Measurements from ENCODE around the gene R3HDML. TPM values are rescaled to one million over a fixed set of nuclear protein-coding genes. Genes with fewer than 3 reads are reported as not detected.

Gene R3HDML
- polyA plus RNA-seq, 1 donor = not detected

GRCh38 chr20:44364780-44365179 is 27.9 kb downstream of the R3HDML start:
- DNase-seq = no peak

- no peak for DNase-seq
Measured at GRCh38 chr20:44367746-44368145, 30.9 kb downstream of the R3HDML start.

GRCh38 chr20:44370639-44371218 is 33.9 kb downstream of the R3HDML start:
- no peak for DNase-seq

- no peak for DNase-seq
Measured at GRCh38 chr20:44382641-44383040, 45.8 kb downstream of the R3HDML start.

DNA sequence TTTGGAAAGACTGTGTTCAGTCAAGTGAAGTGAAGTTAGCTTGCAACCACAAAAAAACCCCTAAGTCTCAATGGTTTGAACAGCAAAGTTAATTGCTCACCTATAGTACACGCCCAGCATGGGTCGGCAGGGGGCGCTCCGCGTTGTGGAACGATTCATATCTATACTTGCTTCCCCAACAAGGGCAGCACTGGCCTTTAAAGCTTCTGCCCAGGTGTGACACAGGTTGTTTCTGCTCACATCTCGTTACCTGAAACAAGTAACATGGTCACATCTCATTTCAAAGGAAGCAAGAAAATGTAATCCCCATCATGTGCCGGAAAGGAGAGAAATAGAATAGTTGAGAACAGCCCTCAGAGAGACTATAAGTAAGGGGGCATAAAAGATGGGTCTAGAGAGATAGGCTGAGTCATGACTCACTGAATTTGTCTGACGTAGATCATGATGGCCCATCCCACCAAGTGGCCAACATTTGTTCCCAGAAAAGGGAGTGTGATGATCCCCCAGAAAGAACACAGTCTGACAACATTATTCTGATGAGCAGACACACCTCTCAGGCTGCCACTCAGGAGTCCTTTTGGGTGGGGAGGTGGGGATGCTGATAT is 47.7 kb downstream of the R3HDML start:
- DNase-seq = peak; percentile 40

DNA sequence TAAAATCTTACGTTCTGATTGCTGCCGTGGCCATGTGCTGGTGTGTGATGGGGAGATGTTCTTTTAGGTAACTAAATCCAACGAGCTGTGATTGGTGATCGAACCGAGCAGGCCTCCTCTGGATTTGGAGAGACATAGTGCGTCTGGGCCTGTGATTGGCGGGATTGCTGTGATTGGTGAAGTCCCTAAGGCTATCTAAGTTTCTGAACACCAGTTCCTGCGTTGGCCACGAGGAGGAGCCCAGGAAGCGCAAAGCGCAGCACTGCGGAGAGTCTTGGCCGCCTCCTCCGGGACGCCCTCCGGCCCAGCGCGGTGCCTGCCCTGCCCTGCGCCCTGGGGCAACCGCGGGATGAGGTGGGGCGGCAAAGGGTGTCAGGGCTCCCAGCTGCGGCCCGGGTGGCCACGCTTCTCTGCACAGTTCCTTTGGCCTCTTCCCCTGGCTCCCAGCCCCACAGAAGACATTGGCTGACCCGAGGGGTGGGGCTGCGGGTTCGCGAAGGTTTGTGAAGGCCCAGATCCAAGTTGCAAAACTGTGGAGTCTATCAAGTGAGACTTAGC is 51.7 kb downstream of the R3HDML start:
- DNase-seq = peak; percentile 15

DNA sequence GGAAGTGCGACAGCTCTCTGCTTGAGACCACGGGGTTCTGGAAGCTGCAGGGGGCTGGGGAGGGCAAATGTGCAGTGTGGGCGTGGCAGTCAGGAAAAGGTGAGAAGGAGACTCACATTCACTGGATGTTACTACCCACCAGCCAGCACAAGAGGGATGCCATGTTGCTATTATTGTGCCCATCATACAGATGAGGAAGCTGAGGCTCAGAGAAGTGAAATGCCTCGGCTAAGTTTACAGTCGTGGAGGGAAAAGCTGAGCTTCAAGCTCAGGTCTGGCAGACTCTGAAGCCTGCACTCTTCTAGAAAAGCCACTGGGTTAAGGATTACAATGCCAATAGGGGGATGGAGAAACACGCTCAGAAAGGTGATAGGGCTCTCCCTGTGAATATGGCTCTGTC is 53.0 kb downstream of the R3HDML start:
- DNase-seq = no peak

DNA sequence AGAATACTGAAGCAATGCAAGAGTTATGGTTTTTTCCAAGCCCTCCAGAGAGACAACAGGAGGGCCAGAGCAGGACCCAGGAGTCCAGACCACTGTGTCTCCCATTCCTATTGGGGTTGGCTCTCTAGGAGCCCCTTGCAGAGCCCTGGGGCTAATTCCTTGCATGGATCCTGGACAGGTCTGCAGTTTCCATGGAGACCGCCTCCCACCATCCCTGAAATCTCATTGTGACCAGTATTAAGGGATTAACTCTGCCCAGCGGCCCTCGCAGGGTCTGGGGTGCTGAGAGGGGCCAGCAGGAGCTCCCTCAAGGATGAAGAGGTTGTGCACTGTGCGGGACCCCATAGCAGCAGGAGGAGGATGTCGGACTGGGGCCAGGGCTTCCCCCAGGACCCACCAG is 53.4 kb downstream of the R3HDML start:
- no peak for DNase-seq

DNA sequence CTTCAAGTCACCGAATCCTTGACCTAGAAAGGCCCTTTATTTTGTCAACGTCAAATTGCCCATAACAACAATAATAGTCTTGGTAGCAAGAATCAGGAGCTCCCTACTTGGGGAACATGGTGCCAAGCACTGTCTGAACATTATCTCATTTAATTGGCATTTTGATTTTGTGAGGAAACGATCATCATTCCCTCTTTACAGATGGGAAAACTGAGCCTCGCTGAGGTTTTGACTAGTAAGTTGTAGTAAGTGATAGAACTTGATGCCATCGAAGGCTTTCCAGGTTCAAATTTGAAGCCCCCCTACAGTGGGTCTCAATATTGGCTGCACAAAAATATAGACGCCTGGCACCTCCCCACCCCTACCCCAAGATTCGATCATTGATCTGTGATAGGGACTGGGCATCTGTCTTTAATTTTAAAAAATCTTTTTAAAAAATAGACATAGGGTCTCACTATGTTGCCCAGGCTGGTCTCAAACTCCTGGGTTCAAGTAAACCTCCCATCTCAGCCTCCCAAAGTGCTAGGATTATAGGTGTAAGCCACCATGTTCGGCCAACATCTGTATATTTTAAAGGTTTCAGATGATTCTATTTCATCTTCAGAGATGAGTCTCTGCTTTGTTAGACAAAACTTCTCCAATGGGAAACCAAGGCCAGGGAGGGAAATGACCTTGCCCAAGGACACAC is 55.4 kb downstream of the R3HDML start:
- no peak for DNase-seq

- no peak for DNase-seq
Measured at GRCh38 chr20:44392776-44393607, 56.1 kb downstream of the R3HDML start.

DNA sequence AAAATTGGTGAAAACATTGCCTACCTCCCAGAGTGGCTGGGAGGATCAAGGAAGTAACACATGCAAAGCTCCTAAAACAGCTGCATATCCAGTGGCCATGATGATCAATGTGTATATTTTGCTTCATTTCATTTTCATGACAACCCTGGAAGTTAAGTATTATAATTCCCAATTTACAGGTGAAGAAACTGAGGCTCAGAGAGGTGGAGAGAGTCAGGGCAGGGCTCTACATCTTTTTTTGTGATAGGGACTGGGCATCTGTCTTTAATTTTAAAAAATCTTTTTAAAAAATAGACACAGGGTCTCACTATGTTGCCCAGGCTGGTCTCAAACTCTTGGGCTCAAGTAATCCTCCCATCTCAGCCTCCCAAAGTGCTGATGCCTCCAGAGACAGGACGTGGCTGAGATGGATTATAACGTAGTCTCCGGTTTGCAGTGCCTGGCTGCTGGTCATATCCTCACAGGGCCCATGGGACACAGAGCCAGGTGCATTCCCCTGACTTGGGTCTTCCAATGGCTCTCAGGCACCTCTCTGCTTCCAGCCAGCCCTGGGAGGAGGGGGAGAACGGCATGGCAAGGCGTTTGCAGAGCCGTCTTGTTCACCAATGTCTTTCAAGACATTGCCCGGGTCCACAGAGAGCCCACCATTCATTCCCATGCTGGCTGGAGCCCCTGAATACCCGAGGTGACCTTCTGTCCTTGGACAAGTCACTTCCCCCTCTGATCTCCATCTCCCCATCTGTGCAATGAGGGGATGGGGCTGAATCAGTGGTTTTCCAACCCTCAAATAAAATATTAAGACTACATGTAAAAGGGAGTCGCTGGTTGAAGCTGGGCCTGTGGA is 57.0 kb downstream of the R3HDML start:
- no peak for DNase-seq

DNA sequence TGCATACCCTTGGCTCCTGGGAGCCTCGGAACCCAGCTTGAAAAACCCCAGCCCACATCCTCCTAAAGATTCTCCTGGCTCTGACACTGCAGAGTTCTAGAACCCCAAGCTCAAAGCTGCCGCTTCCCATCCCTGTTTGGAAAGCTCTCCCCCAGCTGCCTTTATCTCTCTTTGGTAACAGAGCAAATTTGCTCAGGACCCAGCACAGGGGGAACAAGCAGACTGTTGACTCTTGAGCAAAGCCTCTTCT is 57.5 kb downstream of the R3HDML start:
- no peak for DNase-seq

- no peak for DNase-seq
Measured at GRCh38 chr20:44394702-44395460, 58.0 kb downstream of the R3HDML start.

DNA sequence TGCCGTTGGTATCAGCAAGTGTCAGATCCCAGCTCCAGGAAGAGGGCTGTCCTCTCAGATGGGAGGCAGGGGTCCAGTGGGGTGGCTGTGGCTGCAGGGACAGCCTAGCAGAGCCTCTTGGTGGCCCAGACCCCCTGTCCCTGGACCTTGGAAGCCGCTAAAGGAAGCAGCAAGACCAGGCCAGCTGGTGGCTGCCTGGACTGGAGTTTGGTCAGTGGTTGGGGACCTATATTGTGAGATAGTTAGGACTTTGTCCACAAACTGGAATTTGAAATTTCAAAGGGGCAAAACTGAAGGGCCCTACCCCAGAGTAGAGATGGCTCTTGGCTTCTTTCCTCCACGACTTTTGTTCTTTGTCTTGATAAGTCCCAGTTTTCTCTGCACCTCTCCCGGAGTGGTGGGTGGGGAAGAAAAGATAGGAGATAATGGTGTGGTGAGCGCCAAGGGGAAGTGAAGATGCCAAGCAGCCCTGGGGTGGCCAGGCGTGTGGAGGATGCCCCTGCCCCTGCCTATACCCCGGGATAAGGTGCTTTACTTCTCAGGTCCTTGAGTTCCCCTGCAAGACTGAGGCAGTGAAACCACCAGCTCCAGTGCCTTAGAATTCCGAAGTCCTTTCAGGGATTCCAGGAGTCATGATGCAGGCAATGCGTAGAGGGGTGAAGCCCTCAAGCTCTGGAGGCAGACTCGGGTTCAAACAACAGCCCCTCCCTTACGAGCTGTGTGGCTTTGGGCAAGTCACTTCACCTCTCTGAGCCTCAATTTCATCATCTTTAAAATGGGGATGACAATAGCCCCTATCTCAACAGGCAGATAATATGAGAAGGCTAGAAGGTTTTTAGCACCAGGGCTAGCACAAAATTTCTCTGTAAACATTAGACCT is 58.9 kb downstream of the R3HDML start:
- DNase-seq = no peak

- no peak for DNase-seq
Measured at GRCh38 chr20:44396369-44397130, 59.7 kb downstream of the R3HDML start.

- no peak for DNase-seq
Measured at GRCh38 chr20:44398335-44398734, 61.5 kb downstream of the R3HDML start.

GRCh38 chr20:44399446-44399845 is 62.6 kb downstream of the R3HDML start:
- no peak for DNase-seq

GRCh38 chr20:44400671-44400969 is 63.8 kb downstream of the R3HDML start:
- DNase-seq = no peak

All from hindlimb muscle (tissue), 1 donor.